ENCODE data around the gene ME2. TPM values are rescaled to one million over a fixed set of nuclear protein-coding genes. Genes with fewer than 3 reads are reported as not detected.

The ME2 gene
- total and polyA plus RNA-seq, 9 of the 15 experiments (the other 6 are each of a cell fraction or from before 2014, with no cell fraction given), result 12.3 to 54.4 (median 36.2) TPM

DNA sequence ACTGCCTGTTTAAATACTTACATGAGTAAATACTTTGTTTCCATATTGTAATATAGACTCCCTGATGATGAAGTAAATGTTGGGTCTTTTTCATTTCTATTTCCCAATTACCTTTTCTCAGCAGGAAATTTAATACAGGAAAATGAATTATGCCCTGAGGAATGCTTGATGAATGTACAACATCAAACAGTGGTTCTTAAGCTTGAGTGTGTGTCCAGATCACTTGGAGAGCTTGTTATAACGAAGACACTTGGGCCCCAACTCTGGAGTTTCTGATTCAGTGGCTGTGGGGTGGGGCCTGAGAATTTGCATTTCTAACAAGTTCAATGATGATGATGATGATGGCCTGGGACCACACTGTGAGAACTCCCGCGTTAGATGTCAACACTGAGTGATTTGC lies 7.1 kb upstream of the ME2 start:
- H3K36me3 ChIP-seq (ENCODE audit: control insufficient read depth, insufficient read depth, low read length), result no peaks in the 10 kb centered on the region
- H3K9me3 ChIP-seq (replicated peaks; ENCODE audit: control insufficient read depth, insufficient read depth, low read depth, low read length), result no peaks in the 10 kb centered on the region
- no peaks in the 10 kb centered on the region for H3K27me3 ChIP-seq (ENCODE audit: control insufficient read depth in 2 of 2, insufficient read depth in 2 of 2, low read length in 2 of 2)
- no peak overlapping the region for H3K4me3 ChIP-seq
- ATAC-seq, result no peak
- H2AFZ ChIP-seq (ENCODE audit: low read depth, low read length), result no peak overlapping the region
- TF ChIP-seq, protein P1, sequence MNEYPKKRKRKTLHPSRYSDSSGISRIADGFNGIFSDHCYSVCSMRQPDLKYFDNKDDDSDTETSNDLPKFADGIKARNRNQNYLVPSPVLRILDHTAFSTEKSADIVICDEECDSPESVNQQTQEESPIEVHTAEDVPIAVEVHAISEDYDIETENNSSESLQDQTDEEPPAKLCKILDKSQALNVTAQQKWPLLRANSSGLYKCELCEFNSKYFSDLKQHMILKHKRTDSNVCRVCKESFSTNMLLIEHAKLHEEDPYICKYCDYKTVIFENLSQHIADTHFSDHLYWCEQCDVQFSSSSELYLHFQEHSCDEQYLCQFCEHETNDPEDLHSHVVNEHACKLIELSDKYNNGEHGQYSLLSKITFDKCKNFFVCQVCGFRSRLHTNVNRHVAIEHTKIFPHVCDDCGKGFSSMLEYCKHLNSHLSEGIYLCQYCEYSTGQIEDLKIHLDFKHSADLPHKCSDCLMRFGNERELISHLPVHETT (CRISPR knock-in tag; conservative IDR thresholded peaks at IDR 0.05 in 1 of 2, IDR thresholded peaks at IDR 0.05 in 1 of 2), result no peak
- TF ChIP-seq FIP1L1 (IDR thresholded peaks at IDR 0.05; ENCODE audit: low read depth, low read length, poor library complexity, severe bottlenecking) (no peak), ZNF507 (tag; conservative IDR thresholded peaks at IDR 0.05) (no peak), CC2D1A (IDR thresholded peaks at IDR 0.05) (no peak), ATF7 (IDR thresholded peaks at IDR 0.05) (no peak), ZC3H11A (IDR thresholded peaks at IDR 0.05; ENCODE audit: low read depth, low read length) (no peak), MCM3 (IDR thresholded peaks at IDR 0.05) (no peak), GABPB2 (CRISPR knock-in tag; conservative IDR thresholded peaks at IDR 0.05) (no peak), ZKSCAN1 (IDR thresholded peaks at IDR 0.05; ENCODE audit: low read depth, low read length) (no peak), EP400 (IDR thresholded peaks at IDR 0.05) (no peak), ZNF197 (CRISPR knock-in tag; IDR thresholded peaks at IDR 0.05; ENCODE audit: low read depth) (no peak), CCNT2 (IDR thresholded peaks at IDR 0.05; ENCODE audit: borderline replicate concordance, extremely low read depth, insufficient read length, low read depth, low read length) (no peak), POLR2B (IDR thresholded peaks at IDR 0.05; ENCODE audit: low read depth, partially characterized antibody) (no peak), SNRNP70 (optimal IDR thresholded peaks at IDR 0.05; ENCODE audit: low read depth, low read length) (no peak), SETDB1 (IDR thresholded peaks at IDR 0.05; ENCODE audit: low read length) (no peak), ZNF79 (CRISPR knock-in tag; IDR thresholded peaks at IDR 0.05; ENCODE audit: low read depth) (no peak)
- TF ChIP-seq, protein P2, sequence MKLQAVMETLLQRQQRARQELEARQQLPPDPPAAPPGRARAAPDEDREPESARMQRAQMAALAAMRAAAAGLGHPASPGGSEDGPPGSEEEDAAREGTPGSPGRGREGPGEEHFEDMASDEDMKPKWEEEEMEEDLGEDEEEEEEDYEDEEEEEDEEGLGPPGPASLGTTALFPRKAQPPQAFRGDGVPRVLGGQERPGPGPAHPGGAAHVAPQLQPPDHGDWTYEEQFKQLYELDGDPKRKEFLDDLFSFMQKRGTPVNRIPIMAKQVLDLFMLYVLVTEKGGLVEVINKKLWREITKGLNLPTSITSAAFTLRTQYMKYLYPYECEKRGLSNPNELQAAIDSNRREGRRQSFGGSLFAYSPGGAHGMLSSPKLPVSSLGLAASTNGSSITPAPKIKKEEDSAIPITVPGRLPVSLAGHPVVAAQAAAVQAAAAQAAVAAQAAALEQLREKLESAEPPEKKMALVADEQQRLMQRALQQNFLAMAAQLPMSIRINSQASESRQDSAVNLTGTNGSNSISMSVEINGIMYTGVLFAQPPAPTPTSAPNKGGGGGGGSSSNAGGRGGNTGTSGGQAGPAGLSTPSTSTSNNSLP (IDR thresholded peaks at IDR 0.05; ENCODE audit: borderline replicate concordance, low read depth, low read length), result no peak
- TF ChIP-seq, protein P3, sequence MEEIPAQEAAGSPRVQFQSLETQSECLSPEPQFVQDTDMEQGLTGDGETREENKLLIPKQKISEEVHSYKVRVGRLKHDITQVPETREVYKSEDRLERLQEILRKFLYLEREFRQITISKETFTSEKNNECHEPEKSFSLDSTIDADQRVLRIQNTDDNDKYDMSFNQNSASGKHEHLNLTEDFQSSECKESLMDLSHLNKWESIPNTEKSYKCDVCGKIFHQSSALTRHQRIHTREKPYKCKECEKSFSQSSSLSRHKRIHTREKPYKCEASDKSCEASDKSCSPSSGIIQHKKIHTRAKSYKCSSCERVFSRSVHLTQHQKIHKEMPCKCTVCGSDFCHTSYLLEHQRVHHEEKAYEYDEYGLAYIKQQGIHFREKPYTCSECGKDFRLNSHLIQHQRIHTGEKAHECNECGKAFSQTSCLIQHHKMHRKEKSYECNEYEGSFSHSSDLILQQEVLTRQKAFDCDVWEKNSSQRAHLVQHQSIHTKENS (CRISPR knock-in tag; IDR thresholded peaks at IDR 0.05), result no peak
- TF ChIP-seq, protein P4, sequence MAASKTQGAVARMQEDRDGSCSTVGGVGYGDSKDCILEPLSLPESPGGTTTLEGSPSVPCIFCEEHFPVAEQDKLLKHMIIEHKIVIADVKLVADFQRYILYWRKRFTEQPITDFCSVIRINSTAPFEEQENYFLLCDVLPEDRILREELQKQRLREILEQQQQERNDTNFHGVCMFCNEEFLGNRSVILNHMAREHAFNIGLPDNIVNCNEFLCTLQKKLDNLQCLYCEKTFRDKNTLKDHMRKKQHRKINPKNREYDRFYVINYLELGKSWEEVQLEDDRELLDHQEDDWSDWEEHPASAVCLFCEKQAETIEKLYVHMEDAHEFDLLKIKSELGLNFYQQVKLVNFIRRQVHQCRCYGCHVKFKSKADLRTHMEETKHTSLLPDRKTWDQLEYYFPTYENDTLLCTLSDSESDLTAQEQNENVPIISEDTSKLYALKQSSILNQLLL (CRISPR knock-in tag; IDR thresholded peaks at IDR 0.05; ENCODE audit: borderline replicate concordance), result no peak
- no peaks in the 10 kb centered on the region for H3K9me1 ChIP-seq (ENCODE audit: control insufficient read depth, insufficient read depth, low read length)
- no peak overlapping the region for H3K4me2 ChIP-seq (ENCODE audit: insufficient read depth, low read length)
- H3K4me1 ChIP-seq (replicated peaks in 1 of 2; ENCODE audit: control insufficient read depth in 2 of 2, insufficient read depth in 2 of 2, low read length in 2 of 2), result peaks cover 0 to 4% of the 10 kb centered on the region in 2 experiments; a peak in 1 of 5 replicates
- POLR2A ChIA-PET, result no interaction called here
- H4K20me1 ChIP-seq (replicated peaks; ENCODE audit: control insufficient read depth, insufficient read depth, low read length), result no peaks in the 10 kb centered on the region
- BruUV-seq (replicated peaks), result no TSS peak
- no peak overlapping the region for H3K9ac ChIP-seq (ENCODE audit: insufficient read depth in 1 of 2, low read depth in 2 of 2, low read length in 2 of 2)
- H3K27ac ChIP-seq (ENCODE audit: extremely low read depth, low read depth, low read length), result no peak overlapping the region
- in situ Hi-C loops (cut with MboI), result no loop called here
- intact Hi-C loops (cut with micrococcal nuclease), result loop anchor here (10.0 kb wide), 1 partner anchor 133 kb away; no protein-coding TSS in a partner anchor
- 16% methylated on average over 3 of the region's 3 CpGs for WGBS (ENCODE audit: insufficient coverage, low coverage, missing lambda C conversion rate)
- CTCF ChIA-PET (ENCODE audit: low intra/inter-chr PET ratio), result no interaction called here
- H3K79me2 ChIP-seq (ENCODE audit: control insufficient read depth, insufficient read depth, low read length), result no peaks in the 10 kb centered on the region
- DNase-seq (ENCODE audit: extremely low read depth in 1 of 4, low spot score in 3 of 4), result no peak
- FAIRE-seq, result no peak

Data from K562 (cell line).